ENCODE results near the gene FUT3. TPM values are rescaled to one million over a fixed set of nuclear protein-coding genes. Genes with fewer than 3 reads are reported as not detected.

FUT3 gene
- polyA plus RNA-seq, 3 donors = not detected

DNA sequence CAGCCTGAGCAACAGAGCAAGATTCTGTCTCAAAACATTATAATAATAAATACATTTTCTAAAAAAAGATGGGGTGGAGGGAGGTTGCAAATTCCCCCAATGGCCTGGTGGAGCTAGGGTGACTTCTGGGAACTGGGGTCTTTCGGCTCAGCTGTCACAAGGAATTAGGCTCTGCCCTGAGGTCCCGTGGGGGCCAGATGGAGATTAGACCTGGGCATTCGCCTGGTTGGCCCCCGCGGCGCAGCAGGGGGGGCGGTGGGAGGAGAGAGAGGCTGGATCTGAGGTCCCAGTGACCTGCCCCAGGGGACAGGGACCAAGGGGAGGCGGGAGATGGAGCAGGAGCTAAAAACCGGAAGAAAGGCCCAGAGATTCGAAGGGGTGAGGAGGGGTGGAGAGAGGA lies 26.5 kb downstream of the FUT3 start:
- Mint-ChIP-seq H3K4me1 (peaks cover 18% of the 10 kb centered on the region), H3K9me3 (peaks cover 2 to 15% (median 9%) of the 10 kb centered on the region in 7 donors), H3K27me3 (ENCODE audit: low read depth in 3 of 3) (peaks cover 19 to 38% (median 25%) of the 10 kb centered on the region in 3 donors), H3K27ac (no peak overlapping the region), H3K4me3 (no peak overlapping the region), H3K36me3 (no peaks in the 10 kb centered on the region)
- Histone ChIP-seq H3K9me3 (replicated peaks in 1 of 2; ENCODE audit: control insufficient read depth in 1 of 2, insufficient read depth in 1 of 2, low read length in 2 of 2) (peaks cover 0 to 5% of the 10 kb centered on the region in 2 donors), H3K27me3 (ENCODE audit: control insufficient read depth in 2 of 2, insufficient read depth in 2 of 2, low read length in 2 of 2) (peaks cover 0 to 19% of the 10 kb centered on the region in 2 donors), H4K20me1 (ENCODE audit: insufficient read depth, low read length) (no peaks in the 10 kb centered on the region), H3K9ac (ENCODE audit: insufficient read depth, low read length, poor library complexity, severe bottlenecking) (no peak overlapping the region), H3K79me2 (ENCODE audit: insufficient read depth, low read length) (no peaks in the 10 kb centered on the region), H3K27ac (ENCODE audit: low read depth in 1 of 2, low read length in 2 of 2) (no peak overlapping the region), H2AFZ (ENCODE audit: insufficient read depth, low read depth, low read length, poor library complexity, severe bottlenecking) (no peak overlapping the region), H3K4me1 (ENCODE audit: control insufficient read depth in 1 of 2, insufficient read depth in 2 of 2, low read length in 2 of 2) (peaks cover 19 to 26% of the 10 kb centered on the region in 2 donors), H3K4me3 (replicated peaks in 1 of 3; ENCODE audit: low read depth in 2 of 3, low read length in 3 of 3) (no peak overlapping the region), H3K4me2 (replicated peaks; ENCODE audit: extremely low read depth, low read length, poor library complexity, severe bottlenecking) (no peak overlapping the region), H3K36me3 (replicated peaks in 1 of 2; ENCODE audit: control insufficient read depth in 1 of 2, insufficient read depth in 2 of 2, low read length in 2 of 2) (no peaks in the 10 kb centered on the region)
- intact Hi-C loops (cut with micrococcal nuclease) = no loop called here
- WGBS (ENCODE audit: insufficient coverage) = 100% methylated on average over 1 of the region's 10 CpGs
- TF ChIP-seq, protein P1, sequence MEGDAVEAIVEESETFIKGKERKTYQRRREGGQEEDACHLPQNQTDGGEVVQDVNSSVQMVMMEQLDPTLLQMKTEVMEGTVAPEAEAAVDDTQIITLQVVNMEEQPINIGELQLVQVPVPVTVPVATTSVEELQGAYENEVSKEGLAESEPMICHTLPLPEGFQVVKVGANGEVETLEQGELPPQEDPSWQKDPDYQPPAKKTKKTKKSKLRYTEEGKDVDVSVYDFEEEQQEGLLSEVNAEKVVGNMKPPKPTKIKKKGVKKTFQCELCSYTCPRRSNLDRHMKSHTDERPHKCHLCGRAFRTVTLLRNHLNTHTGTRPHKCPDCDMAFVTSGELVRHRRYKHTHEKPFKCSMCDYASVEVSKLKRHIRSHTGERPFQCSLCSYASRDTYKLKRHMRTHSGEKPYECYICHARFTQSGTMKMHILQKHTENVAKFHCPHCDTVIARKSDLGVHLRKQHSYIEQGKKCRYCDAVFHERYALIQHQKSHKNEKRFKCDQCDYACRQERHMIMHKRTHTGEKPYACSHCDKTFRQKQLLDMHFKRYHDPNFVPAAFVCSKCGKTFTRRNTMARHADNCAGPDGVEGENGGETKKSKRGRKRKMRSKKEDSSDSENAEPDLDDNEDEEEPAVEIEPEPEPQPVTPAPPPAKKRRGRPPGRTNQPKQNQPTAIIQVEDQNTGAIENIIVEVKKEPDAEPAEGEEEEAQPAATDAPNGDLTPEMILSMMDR (IDR thresholded peaks at IDR 0.05) = no peak
- no peak for DNase-seq

DNA sequence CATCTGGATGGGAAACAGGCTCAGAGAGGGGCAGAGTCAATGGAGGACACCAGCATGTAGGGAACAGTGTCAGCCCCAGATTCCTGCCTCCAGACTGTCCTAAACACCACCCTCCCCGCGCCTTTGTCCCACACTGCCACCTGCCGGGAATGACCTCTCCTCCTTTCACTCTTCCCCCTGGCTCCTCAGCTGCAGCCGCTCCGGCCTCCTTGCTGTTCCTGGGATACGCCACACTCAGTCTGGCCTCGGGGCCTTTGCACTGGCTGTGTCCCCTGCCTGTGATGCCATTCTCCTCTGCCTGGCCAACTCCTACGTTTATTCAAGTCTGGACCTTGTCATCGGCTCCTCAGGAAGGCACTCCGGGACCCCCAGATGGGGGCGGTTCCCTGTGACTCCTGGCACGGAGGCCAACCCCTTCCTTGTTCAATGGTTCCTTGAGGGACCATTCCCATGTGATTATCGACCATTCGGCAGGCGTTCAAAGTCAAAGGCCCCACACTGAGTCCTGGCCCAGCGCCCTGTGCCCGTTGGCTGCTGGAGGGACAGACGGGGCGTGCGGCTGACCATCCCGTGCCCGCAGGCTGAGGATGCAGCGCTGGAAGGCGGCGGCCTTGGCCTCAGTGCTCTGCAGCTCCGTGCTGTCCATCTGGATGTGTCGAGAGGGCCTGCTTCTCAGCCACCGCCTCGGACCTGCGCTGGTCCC lies 27.5 kb downstream of the FUT3 start:
- H3K4me3 ChIP-seq (replicated peaks in 1 of 3; ENCODE audit: low read depth in 2 of 3, low read length in 3 of 3) = no peak overlapping the region
- no peaks in the 10 kb centered on the region for H3K36me3 ChIP-seq (replicated peaks in 1 of 2; ENCODE audit: control insufficient read depth in 1 of 2, insufficient read depth in 2 of 2, low read length in 2 of 2)
- 92% methylated on average over 29 of the region's 30 CpGs for WGBS (ENCODE audit: insufficient coverage)
- Mint-ChIP-seq H3K4me3 (no peak overlapping the region), H3K27ac (no peak overlapping the region), H3K27me3 (ENCODE audit: low read depth in 3 of 3) (peaks cover 18 to 28% (median 18%) of the 10 kb centered on the region in 3 donors), H3K36me3 (no peaks in the 10 kb centered on the region), H3K9me3 (peaks cover 2 to 15% (median 8%) of the 10 kb centered on the region in 7 donors), H3K4me1 (peaks cover 16% of the 10 kb centered on the region)
- peaks cover 0 to 5% of the 10 kb centered on the region in 2 donors for H3K9me3 ChIP-seq (replicated peaks in 1 of 2; ENCODE audit: control insufficient read depth in 1 of 2, insufficient read depth in 1 of 2, low read length in 2 of 2)
- intact Hi-C loops (cut with micrococcal nuclease) = no loop called here
- no peak overlapping the region for H3K27ac ChIP-seq (ENCODE audit: low read depth in 1 of 2, low read length in 2 of 2)
- TF ChIP-seq, protein P1 (IDR thresholded peaks at IDR 0.05) = no peak
- no peak for DNase-seq
- H2AFZ ChIP-seq (ENCODE audit: insufficient read depth, low read depth, low read length, poor library complexity, severe bottlenecking) = no peak overlapping the region
- H3K4me2 ChIP-seq (replicated peaks; ENCODE audit: extremely low read depth, low read length, poor library complexity, severe bottlenecking) = no peak overlapping the region
- no peaks in the 10 kb centered on the region for H4K20me1 ChIP-seq (ENCODE audit: insufficient read depth, low read length)
- H3K9ac ChIP-seq (ENCODE audit: insufficient read depth, low read length, poor library complexity, severe bottlenecking) = no peak overlapping the region
- no peaks in the 10 kb centered on the region for H3K79me2 ChIP-seq (ENCODE audit: insufficient read depth, low read length)
- H3K4me1 ChIP-seq (ENCODE audit: control insufficient read depth in 1 of 2, insufficient read depth in 2 of 2, low read length in 2 of 2) = peaks cover 13 to 21% of the 10 kb centered on the region in 2 donors
- peaks cover 0 to 8% of the 10 kb centered on the region in 2 donors for H3K27me3 ChIP-seq (ENCODE audit: control insufficient read depth in 2 of 2, insufficient read depth in 2 of 2, low read length in 2 of 2)
